ENCODE measurements around the gene SPAG16. TPM values are rescaled to one million over a fixed set of nuclear protein-coding genes. Genes with fewer than 3 reads are reported as not detected.

SPAG16 gene
- total RNA-seq, 2 donors from 2014 or later: 5.0 to 10.4 TPM

DNA sequence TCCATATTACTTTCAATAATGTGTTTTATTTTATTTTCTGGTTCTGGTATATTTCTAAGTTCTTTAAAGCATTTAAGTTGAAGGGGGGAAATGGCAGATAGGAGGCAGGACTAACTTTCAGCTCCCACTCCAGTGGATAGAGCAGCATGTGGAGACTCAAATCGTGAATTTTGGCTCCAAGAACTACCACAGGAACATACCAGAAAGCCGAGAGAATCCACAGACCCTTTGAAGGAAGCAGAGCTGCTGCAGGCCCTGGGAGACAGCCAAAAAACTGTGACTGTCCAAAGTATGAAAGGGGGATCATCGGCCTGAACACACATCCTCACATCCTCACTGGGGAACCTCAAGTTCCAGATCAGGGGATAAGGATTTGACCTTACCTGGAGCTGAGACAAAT, 919.0 kb downstream of the SPAG16 start:
- Mint-ChIP-seq H3K27ac (no peak overlapping the region), H3K9me3 (peaks cover 14 to 15% of the 10 kb centered on the region in 2 donors), H3K36me3 (peaks cover 0 to 4% of the 10 kb centered on the region in 2 donors)
- ATAC-seq (no peak), DNase-seq (ENCODE audit: low spot score in 2 of 2) (no peak)

DNA sequence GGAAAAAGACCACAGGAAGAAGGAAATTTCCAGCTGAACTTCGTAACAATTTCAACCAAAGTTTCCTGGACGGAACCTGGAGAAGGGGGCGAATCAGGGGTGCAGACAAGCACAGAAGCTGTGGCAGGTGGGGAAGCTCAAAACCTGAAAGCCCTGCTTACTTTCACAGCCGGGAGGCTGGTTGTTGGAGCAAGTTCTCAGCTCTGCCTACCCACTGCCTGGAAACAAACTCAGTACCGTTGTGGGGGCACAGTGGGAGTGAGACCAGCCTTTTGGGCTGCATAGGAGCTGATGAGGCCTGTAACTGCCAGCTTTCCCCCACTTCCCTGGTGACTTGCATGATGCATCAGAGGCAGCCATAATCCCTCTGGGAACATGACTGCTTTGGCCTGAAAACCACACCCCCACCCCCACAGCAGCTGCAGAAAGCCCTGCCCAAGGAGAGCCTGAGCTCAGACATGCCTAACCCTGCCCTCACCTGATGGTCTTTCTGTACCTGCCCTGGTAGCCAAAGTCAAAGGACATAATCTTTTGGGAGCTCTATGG, 919.6 kb downstream of the SPAG16 start:
- Mint-ChIP-seq H3K36me3 (peaks cover 0 to 4% of the 10 kb centered on the region in 2 donors), H3K9me3 (peaks cover 14 to 15% of the 10 kb centered on the region in 2 donors), H3K27ac (no peak overlapping the region)
- ATAC-seq (no peak), DNase-seq (ENCODE audit: low spot score in 2 of 2) (no peak)

DNA sequence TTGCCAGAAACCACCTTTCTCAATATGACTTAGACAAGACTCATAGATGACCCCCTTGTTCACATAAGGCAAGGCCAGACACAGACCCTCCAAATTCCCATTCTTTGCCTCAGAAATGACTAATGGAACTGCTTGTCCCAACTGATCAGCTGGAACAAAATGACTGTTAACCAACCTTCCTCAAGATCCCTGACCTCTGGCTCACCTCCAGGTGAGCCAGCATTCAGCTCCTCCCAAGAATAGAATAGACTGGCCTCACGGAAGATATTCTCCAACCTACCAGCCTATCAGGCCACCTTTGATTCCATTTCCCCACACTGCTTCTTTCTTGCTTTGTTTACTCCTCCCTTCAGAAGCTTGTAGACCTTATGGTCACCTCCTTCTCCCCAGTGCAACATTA, 930.8 kb downstream of the SPAG16 start:
- DNase-seq (ENCODE audit: low spot score in 2 of 2) (no peak), ATAC-seq (no peak)
- Mint-ChIP-seq H3K36me3 (no peaks in the 10 kb centered on the region), H3K27ac (no peak overlapping the region), H3K9me3 (peaks cover 0 to 5% of the 10 kb centered on the region in 2 donors)

DNA sequence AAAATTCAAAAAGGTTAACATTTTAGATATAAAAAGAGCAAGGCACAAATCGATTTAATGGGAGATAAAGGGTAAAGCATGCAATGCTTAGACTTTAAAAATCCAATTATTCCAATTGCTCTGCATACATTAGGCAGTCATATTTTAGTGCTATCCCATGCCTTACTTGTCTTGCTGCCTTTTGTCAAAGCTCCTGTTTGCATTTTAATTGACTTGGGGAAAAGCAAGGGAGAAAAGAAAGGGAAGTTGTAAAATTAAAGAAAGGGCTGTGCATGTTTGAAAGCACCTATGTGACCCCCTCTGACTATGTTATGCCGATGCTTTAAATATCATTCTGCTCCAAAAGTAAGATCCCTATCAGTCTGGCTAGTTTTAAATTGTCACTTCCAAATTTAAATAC, 932.9 kb downstream of the SPAG16 start:
- peaks cover 0 to 5% of the 10 kb centered on the region in 2 donors for H3K9me3 Mint-ChIP-seq
- H3K36me3 Mint-ChIP-seq: no peaks in the 10 kb centered on the region
- DNase-seq (ENCODE audit: low spot score in 2 of 2): no peak
- no peak overlapping the region for H3K27ac Mint-ChIP-seq
- no peak for ATAC-seq

DNA sequence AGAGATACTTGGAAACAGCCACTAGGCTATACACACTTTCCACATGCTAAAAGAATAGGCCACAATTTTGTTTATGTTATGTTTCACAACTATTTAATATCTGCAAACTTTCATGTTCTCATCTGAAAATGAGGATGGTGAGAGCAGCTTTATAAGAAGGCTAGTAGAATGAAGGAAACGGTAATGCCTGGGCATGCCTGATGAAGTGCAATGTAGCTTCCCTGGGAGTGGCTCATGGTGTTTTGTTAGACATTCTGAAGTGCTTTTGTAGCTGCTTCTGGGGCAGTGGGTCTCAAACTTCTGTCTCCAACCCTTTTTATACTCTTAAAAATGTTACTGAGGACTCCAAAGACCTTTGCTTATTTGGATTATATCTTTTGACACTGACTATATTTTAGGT, 933.3 kb downstream of the SPAG16 start:
- no peak for ATAC-seq
- no peak overlapping the region for H3K27ac Mint-ChIP-seq
- no peaks in the 10 kb centered on the region for H3K36me3 Mint-ChIP-seq
- no peak for DNase-seq (ENCODE audit: low spot score in 2 of 2)
- H3K9me3 Mint-ChIP-seq: peaks cover 0 to 5% of the 10 kb centered on the region in 2 donors

DNA sequence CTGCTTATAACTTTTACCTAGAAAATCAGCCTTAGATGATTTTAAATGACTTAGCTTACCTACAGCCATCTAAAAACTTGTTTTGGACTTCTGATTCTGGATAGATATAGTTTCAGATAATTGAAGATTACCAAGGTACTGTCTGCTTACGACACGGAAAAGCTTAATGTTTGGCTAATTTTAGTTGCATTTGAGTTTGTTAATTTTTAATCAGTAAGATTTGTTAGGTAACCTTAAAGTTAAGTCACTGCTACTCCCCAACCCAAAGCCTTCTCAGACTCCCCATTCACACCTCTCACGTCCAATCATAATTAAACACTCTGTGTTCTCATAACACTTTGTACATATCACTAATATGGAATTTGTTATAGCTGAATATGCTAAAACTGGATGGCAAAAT, 936.0 kb downstream of the SPAG16 start:
- DNase-seq (ENCODE audit: low spot score in 2 of 2): no peak
- Mint-ChIP-seq H3K9me3 (peaks cover 0 to 7% of the 10 kb centered on the region in 2 donors), H3K36me3 (no peaks in the 10 kb centered on the region), H3K27ac (no peak overlapping the region)
- ATAC-seq: no peak

DNA sequence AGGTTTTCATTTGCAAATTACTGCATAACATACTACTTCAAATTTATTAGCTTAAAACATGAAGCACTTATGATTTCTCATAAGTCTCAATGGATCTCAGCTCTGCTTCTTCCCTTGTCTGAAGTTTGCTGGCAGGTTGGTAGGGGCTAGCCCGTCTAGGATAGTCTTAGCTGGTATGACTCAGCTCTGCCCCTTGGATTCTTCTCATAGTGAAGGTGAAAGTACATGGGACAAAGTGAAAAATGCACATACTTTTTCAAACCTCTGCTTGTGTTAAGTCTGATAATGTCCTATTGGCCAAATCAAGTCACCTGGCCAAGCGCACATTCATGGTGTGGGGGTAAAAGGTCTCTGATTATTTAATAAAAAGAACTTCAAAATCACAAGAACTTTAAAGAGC, 941.8 kb downstream of the SPAG16 start:
- no peak overlapping the region for H3K27ac Mint-ChIP-seq
- DNase-seq (ENCODE audit: low spot score in 2 of 2) (no peak), ATAC-seq (no peak)
- H3K9me3 Mint-ChIP-seq: peaks cover 4% of the 10 kb centered on the region in 2 donors
- no peaks in the 10 kb centered on the region for H3K36me3 Mint-ChIP-seq

DNA sequence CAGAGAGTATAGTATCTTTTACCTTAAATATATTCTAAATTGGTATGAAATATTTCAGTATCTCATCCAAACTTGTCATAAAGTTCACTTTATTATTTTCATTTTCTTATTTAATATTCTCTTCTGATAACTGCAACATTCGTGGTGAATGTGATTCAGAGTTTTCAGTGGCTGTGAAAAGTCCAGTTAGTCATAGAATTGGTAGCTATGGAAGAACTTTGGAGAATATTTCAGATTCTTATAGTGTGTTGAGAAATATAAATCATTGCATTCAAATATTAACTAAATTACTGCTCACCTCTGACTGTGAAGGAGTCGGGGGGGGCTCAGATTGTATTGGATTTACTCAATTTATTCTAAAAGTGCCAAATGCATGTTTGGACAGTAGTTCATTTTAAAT, 948.0 kb downstream of the SPAG16 start:
- Mint-ChIP-seq H3K36me3 (no peaks in the 10 kb centered on the region), H3K9me3 (peaks cover 0 to 4% of the 10 kb centered on the region in 2 donors), H3K27ac (no peak overlapping the region)
- DNase-seq (ENCODE audit: low spot score in 2 of 2) (no peak), ATAC-seq (no peak)

DNA sequence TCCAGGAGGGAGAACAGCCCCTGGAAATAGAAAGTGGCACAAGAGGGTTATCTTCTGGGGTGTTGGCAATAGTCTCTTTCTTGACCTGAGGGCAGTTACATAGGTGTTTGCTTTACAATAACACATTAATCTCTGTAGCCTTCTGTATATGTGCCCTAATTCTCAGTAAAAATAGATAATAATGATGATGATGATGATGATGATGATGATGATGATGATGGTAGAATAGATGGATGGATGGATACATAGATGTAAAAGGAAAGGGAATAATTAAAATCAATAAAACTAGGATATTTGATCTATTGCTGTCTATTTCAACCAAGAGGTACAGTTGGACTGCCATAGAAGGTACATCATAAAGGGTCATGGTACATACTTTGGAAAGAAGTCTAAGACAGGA, 948.9 kb downstream of the SPAG16 start:
- H3K27ac Mint-ChIP-seq: no peak overlapping the region
- DNase-seq (ENCODE audit: low spot score in 2 of 2) (no peak), ATAC-seq (no peak)
- peaks cover 0 to 4% of the 10 kb centered on the region in 2 donors for H3K9me3 Mint-ChIP-seq
- no peaks in the 10 kb centered on the region for H3K36me3 Mint-ChIP-seq

DNA sequence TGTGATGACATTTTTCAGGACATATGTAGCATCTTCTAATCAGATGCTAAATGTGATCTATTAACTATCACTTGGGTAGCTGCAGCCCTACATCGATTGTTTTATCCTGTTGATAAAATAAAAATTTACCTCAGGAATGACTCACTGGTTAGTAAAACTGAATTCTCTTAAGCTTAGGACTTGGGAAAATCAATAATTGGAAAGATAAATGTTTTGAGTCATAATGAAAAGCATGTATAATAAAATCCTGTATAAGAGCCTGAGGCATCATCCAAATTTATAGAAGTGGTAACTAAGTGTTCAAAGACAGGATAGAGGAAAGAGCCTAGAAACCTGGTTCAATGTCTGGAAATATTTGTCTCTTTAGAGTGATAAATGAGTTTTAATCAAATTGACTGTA, 958.5 kb downstream of the SPAG16 start:
- no peaks in the 10 kb centered on the region for H3K36me3 Mint-ChIP-seq
- peaks cover 0 to 4% of the 10 kb centered on the region in 2 donors for H3K9me3 Mint-ChIP-seq
- no peak for DNase-seq (ENCODE audit: low spot score in 2 of 2)
- ATAC-seq: no peak
- no peak overlapping the region for H3K27ac Mint-ChIP-seq

DNA sequence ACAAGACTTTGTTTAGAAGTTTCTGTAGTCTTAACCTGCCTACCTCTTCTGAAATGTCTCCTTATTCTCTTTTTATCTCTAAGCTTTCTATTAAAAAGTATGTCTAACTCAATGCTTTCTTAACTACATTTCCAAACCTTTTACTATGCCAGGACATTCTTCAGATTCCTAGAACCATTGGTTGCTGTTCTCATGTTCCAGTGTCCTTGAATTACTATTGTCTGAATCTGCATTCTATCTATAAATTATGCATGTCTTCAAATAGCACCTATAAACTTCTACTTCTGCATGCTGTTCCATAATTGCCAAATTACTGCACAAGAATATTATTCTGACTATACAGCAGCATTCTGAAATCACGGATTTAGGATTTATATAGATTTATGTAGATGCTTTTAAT, 960.6 kb downstream of the SPAG16 start:
- H3K9me3 Mint-ChIP-seq: peaks cover 0 to 7% of the 10 kb centered on the region in 2 donors
- ATAC-seq: no peak

DNA sequence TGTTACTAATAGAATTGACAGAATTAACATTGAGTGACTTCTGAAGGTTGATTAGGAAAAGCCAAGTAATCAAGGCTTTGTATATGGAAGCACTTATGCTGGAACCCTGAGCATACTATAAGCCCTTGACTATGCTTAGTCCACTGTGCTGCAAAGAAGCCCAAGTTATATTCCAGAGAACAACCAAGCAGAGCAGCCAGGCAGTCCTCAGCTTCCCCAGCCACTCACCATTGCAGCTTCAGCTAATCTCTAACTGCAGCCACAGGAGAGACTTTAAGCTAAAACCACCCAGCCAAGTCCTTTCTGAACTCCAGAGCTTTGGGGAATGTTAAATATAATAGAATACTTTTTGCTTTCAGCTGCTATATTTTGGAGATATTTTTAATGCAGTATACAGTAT, 962.2 kb downstream of the SPAG16 start:
- Mint-ChIP-seq H3K36me3 (no peaks in the 10 kb centered on the region), H3K9me3 (peaks cover 0 to 7% of the 10 kb centered on the region in 2 donors), H3K27ac (no peak overlapping the region)
- DNase-seq (ENCODE audit: low spot score in 2 of 2): no peak
- no peak for ATAC-seq

More for the DNA sequence above, 960.6 kb downstream of the SPAG16 start:
- Mint-ChIP-seq H3K27ac (no peak overlapping the region), H3K36me3 (no peaks in the 10 kb centered on the region)
- no peak for DNase-seq (ENCODE audit: low spot score in 2 of 2)

DNA sequence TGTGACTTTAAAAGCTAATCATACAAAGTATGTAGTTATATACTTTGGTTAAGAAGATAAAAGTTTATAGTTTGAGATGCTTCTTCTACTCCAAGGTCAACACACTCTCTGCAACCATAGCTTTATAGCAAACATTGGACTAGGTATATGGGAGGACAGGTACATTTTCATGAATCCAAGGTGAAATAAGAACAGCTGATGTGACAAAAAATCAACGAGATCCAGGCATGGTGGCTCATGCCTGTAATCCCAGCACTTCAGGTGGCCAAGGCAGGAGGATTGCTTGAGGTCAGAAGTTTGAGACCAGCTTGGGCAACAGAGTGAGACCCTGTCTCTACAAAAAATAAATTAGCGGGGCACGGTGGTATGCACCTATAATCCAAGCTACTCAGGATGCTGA, 963.3 kb downstream of the SPAG16 start:
- Mint-ChIP-seq H3K27ac (no peak overlapping the region), H3K36me3 (no peaks in the 10 kb centered on the region)
- no peak for ATAC-seq

DNA sequence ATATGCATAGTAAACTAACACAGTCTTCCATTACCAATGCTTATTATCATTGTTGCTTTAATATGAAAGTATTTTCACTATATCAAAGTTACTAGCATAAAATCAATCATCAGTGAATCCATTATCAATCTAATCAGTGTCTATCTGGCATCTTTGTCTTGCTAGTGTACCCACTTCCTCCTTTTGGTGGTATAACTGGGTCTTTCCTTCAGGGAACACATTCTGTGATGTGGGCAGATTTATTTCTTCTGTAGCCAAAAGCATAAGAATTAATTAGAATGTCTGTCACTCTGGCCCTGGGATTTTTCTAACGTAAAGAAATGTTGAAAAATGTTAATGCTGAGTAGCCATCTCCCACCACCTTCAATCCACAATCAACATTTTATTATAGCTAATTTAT, 970.8 kb downstream of the SPAG16 start:
- Mint-ChIP-seq H3K36me3 (no peaks in the 10 kb centered on the region), H3K9me3 (peaks cover 3 to 9% of the 10 kb centered on the region in 2 donors), H3K27ac (no peak overlapping the region)
- DNase-seq (ENCODE audit: low spot score in 2 of 2) (no peak), ATAC-seq (no peak)

More for the DNA sequence above, 963.3 kb downstream of the SPAG16 start:
- DNase-seq (ENCODE audit: low spot score in 2 of 2): no peak
- H3K9me3 Mint-ChIP-seq: peaks cover 0 to 7% of the 10 kb centered on the region in 2 donors

DNA sequence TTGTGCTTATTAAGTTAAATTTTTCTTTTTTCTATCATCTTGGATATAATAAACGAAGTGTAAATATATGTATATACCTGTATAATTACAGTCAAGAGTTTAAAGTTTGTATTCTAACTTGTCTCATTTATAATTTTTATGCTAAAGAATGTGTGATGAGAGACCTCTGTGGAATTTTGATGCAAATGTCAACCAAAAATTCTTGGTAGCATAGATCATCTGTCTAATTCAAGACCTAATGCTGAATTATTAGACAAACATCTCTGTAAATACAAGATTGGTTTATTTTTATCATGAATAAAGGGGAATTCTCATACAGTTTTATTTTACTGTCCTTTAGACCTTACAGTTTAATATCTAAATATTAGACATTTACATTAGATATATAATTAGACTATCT, 977.4 kb downstream of the SPAG16 start:
- ATAC-seq: no peak
- Mint-ChIP-seq H3K9me3 (peaks cover 3 to 7% of the 10 kb centered on the region in 2 donors), H3K27ac (no peak overlapping the region), H3K36me3 (no peaks in the 10 kb centered on the region)
- no peak for DNase-seq (ENCODE audit: low spot score in 2 of 2)

DNA sequence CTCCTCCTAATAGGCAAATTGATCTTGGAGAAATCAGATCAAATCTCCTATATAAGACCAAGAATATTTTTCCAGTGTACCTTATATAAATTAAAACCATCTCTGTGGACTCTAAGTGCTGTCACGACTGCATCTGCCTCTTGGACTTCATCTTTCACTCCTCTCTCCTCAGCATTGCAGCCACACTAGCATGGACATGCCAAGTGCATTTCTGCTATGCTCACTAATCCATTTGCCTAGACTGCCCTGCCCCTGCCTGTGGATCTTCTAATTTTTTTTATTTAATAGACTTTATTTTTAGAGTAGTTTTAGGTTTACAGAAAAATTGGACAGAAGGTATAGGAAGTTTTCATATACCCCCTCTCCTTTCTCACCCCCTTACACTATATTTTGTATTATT, 979.9 kb downstream of the SPAG16 start:
- DNase-seq (ENCODE audit: low spot score in 2 of 2) (no peak), ATAC-seq (no peak)
- Mint-ChIP-seq H3K9me3 (peaks cover 3 to 4% of the 10 kb centered on the region in 2 donors), H3K36me3 (no peaks in the 10 kb centered on the region), H3K27ac (no peak overlapping the region)

DNA sequence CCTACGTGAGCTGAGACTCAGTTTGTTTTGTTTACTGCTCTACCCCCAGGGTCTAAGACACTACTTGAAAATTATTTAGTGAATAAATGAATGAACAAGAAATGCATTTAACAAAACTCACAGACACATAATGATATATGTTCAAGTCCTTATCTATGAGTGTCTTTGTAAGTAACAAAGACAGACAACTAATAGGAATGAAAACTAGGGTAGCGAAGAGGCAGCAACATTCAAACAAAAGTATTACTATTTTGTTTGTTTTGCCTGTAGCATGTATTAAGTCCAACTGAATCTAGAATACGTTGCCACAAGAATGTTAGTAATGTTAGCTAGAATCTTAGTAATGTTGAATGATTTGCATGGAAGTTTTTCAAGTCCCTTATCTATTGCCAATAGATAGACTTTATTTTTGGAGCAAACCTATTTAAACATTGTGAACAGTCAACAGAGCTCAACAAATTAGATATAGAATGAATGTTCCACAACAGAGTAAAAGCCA, 981.8 kb downstream of the SPAG16 start:
- ATAC-seq: no peak
- DNase-seq (ENCODE audit: low spot score in 2 of 2): no peak
- Mint-ChIP-seq H3K36me3 (no peaks in the 10 kb centered on the region), H3K27ac (no peak overlapping the region), H3K9me3 (peaks cover 0 to 3% of the 10 kb centered on the region in 2 donors)

DNA sequence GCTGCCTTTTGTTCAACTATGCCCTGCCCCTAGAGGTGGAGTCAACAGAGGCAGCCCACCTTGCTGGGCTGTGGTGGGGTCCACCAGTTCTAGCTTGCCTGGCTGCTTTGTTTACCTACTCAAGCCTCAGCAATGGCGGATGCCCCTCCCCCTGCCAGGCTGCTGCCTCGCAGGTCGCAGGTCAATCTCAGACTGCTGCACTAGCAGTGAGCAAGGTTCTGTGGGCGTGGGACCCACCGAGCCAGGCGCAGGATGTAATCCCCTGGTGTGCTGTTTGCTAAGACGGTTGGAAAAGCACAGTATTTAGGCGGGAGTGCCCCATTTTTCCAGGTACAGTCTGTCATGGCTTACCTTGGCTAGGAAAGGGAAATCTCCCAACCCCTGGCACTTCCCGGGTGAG, 993.6 kb downstream of the SPAG16 start:
- no peak for ATAC-seq
- no peak overlapping the region for H3K27ac Mint-ChIP-seq
- peaks cover 10 to 29% of the 10 kb centered on the region in 2 donors for H3K9me3 Mint-ChIP-seq
- H3K36me3 Mint-ChIP-seq: no peaks in the 10 kb centered on the region
- DNase-seq (ENCODE audit: low spot score in 2 of 2): no peak

All from activated naive CD4-positive, alpha-beta T cell treated with anti-CD3 and anti-CD28 coated beads, Interleukin-2, amount 50 U/mL, for 72 hours (primary cell).